Thyroid gland (tissue), 4 donors: ENCODE measurements around the gene RIC3.

Experiments used
- CTCF ChIP-seq, 6 experiments: fragments of 200-600 bp in 3 of 6; fragments of 450-650 bp in 3 of 6; sonication (generic) in 3 of 6; IDR thresholded peaks; one replicate each; pipeline ENCODE4 v1.5.1; 2016 to 2019; ENCODE audit warnings: antibody characterized with exemption in 6 of 6, mild to moderate bottlenecking in 2 of 6, inconsistent platforms in 1 of 6, moderate library complexity in 1 of 6
- POLR2A ChIP-seq, 2 donors: fragments of 450-650 bp; IDR thresholded peaks; one replicate each; pipeline ENCODE4 v1.6.1; 2017; ENCODE audit warnings: antibody characterized with exemption in 2 of 2, mild to moderate bottlenecking in 2 of 2, moderate library complexity in 1 of 2

DNA sequence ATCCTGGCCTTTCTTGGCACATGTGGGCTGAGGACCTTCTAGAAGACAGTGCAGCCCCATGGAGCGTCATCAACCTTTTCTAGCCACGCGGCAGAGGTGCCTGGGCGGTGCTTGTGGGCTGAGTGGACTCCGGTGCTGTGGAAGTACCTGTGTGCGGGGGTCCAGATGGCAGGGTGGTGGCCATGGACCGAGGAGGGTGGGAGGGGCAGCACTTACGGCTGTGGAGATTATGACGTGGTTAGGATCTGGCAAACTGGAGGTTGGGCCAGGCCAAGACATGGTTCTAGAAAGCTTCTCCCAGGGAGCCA lies 85.8 kb downstream of the RIC3 start:
- TF ChIP-seq CTCF (IDR thresholded peaks at IDR 0.05) (no peak), POLR2A (IDR thresholded peaks at IDR 0.05) (no peak)
